Mesenteric fat pad (tissue), 1 donor: Measurements from ENCODE around the gene BOK. TPM values are rescaled to one million over a fixed set of nuclear protein-coding genes. Genes with fewer than 3 reads are reported as not detected.
"Not testable (repeated sequence)": the region's sequence is repeated elsewhere in the genome, so short reads cannot be mapped to it uniquely, and the experiment has no call there.

Source experiments
- DNase-seq: peaks from one replicate; pipeline ENCODE4 v3.0.0-alpha.2; 2020; ENCODE audit warnings: low spot score
- total RNA-seq: library from RNA; stranded (reverse); fragmentation: NEBNext Ultra II Directional; extraction: Animal tissue kit (Norgen Biotek cat#: 25700); gene quantifications from one replicate; pipeline ENCODE4 v1.2.1, GENCODE V29; 2021
- donor health status: DM: yes; HTN: yes; CAD: no.

Gene BOK
- total RNA-seq, 1 donor from 2014 or later, result 115 TPM

- DNase-seq, result no peak
Observed at GRCh38 chr2:241571821-241572620, 13.5 kb downstream of the BOK start.

- DNase-seq, result not testable (repeated sequence)
Observed at GRCh38 chr2:241572915-241573651, 14.5 kb downstream of the BOK start.

- DNase-seq, result no peak
Observed at GRCh38 chr2:241573741-241574140, 15.2 kb downstream of the BOK start.

- DNase-seq, result peak; percentile 39
Observed at GRCh38 chr2:241574911-241575623, 16.5 kb downstream of the BOK start.

- peak; percentile 60 for DNase-seq
Observed at GRCh38 chr2:241575624-241576292, 17.2 kb downstream of the BOK start.

- peak; percentile 83 for DNase-seq
Observed at GRCh38 chr2:241576293-241576654, 17.7 kb downstream of the BOK start.

- peak; percentile 64 for DNase-seq
Observed at GRCh38 chr2:241577413-241578122, 19.0 kb downstream of the BOK start.

GRCh38 chr2:241579281-241579680 is 20.7 kb downstream of the BOK start:
- DNase-seq, result no peak

- DNase-seq, result no peak
Observed at GRCh38 chr2:241582328-241582727, 23.8 kb downstream of the BOK start.

- DNase-seq, result no peak
Observed at GRCh38 chr2:241582806-241583205, 24.3 kb downstream of the BOK start.

GRCh38 chr2:241584436-241584835 is 25.9 kb downstream of the BOK start:
- no peak for DNase-seq

GRCh38 chr2:241586564-241587264 is 28.2 kb downstream of the BOK start:
- no peak for DNase-seq

- DNase-seq, result not testable (repeated sequence)
Observed at GRCh38 chr2:241589863-241590262, 31.3 kb downstream of the BOK start.

- DNase-seq, result not testable (repeated sequence)
Observed at GRCh38 chr2:241590496-241591455, 32.2 kb downstream of the BOK start.

GRCh38 chr2:241592126-241592845 is 33.7 kb downstream of the BOK start:
- no peak for DNase-seq

GRCh38 chr2:241593271-241593670 is 34.7 kb downstream of the BOK start:
- DNase-seq, result no peak

GRCh38 chr2:241595600-241596140 is 37.1 kb downstream of the BOK start:
- no peak for DNase-seq

- DNase-seq, result no peak
Observed at GRCh38 chr2:241597561-241597960, 39.0 kb downstream of the BOK start.
